Activated CD4-positive, alpha-beta T cell treated with anti-CD3 and anti-CD28 coated beads, Interleukin-2, amount 50 U/mL, for 16 hours (primary cell): Measurements from ENCODE around the gene ANO6.

Experiments
- DNase-seq: peaks from one replicate; pipeline ENCODE4 v3.0.0-alpha.2; 2020

The ANO6 gene

GRCh38 chr12:45281994-45282393, 66.1 kb downstream of the ANO6 start:
- no peak for DNase-seq

- no peak for DNase-seq
Observed at GRCh38 chr12:45282411-45282810, 66.5 kb downstream of the ANO6 start.

DNA sequence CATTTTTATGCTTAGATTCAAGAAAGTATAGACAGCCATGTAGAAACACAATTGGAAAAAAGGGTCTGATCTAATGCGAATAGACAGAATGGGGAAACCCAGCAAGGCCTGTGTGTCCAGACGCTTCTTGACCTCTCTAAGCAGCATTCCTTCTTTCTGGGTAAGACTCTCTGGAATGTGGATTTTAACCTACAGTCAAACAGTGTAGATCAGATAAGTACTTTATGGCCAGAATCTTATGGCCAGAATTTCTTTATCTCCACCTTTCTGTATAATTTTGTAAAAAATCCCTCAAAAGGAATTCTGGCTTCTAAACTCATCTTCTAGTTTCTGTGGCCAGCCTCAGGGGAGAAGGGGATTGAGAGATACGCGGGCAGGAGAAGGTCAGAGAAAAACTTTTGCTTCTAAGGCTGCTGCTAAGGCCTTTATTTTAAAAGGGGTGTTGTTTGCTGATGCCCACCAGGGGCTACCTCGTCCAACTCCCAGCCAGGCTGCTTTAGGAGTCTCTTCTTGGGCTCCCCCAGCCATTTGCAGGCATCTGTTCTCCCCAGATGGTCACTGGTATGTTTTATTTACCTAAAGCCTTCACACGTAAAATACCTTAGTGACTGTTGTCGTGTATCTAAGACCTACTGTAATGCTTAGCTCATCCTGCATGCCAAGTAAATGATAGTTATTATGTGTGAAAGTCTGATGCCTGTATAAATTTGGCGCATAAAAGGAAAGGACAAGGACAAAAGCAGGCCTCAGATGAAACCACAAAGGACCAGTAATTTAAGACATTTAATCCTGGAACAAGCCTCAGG, 68.4 kb downstream of the ANO6 start:
- DNase-seq, result no peak

DNA sequence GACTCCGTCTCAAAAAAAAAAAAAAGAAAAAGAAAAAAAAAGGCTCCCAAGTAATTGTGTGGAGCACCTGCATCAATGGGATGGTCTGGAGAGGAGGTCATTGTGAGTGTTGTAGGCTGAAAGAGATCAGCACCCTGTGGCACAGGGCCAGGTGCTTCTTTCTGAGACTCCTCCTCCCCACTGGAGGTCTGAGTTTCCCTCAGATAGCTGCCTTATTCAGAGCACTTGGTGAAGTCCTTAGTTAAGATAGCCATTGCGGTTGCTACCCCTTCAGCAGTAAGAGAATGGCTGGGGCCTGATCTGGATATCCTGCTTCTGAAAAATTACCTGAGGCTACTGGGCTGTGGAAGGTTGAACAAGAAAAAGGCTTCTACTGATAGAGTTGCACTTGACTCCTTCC, 69.8 kb downstream of the ANO6 start:
- no peak for DNase-seq

DNA sequence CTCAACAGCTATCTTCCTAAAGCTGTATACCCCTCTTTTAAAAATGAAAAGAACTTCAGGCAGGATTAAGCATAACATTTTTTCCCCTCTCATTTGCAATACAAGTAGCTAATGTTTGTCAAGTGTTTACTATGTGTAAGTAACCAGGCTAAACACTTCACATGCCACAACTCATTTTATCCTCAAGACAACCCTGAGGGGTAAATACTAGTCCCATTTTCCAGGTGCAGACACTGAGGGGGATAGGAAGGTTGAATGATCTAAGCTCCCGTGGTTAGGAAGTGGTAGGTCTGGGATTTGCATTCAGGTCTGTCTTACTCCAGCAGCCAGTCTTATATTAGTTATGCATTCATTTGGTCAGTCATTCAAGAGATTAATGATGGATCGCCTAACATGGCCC, 70.7 kb downstream of the ANO6 start:
- DNase-seq, result no peak

DNA sequence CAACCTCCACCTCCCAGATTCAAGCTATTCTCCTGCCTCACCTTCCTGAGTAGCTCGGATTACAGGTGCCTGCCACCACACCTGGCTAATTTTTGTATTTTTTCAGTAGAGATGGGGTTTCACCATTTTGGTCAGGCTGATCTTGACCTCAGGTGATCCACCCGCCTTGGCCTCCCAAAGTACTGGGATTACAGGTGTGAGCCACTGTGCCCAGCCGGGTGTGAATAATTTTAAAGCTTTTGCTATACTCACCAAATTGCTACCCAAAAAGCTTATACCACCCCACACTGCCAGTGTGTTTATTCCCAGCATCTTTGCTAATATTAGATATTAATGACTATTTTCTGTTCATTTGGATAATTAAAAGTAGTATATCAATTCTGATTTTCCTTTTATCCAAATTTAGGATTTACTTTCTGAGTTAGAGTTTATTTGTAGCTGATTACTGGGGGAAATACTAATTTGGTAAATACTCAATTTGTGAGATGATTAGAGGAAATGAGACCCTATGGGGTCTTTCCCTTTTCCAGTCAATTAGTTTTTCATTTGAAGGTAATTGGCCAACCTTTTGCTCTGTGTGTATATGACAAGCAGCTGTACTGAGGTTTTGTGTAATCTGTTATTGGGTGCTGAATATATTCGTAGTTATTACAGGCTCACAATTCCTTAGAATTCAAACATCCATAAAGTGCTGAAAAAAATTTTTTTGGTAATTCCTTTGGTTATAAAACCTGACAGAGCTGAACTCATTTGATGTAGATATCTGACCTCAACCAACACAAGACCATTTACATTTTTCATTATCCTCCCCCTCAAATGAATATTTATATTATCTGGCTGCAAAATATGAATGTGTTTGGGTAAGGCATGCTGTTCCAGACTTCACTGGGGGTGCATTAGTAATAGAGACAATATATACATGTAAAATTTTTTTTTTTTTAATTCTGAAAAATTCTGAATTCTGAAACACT, 73.6 kb downstream of the ANO6 start:
- no peak for DNase-seq

- no peak for DNase-seq
Observed at GRCh38 chr12:45290216-45290605, 74.3 kb downstream of the ANO6 start.

GRCh38 chr12:45291518-45291917, 75.6 kb downstream of the ANO6 start:
- DNase-seq, result no peak

- DNase-seq, result no peak
Observed at GRCh38 chr12:45292486-45293195, 76.7 kb downstream of the ANO6 start.

DNA sequence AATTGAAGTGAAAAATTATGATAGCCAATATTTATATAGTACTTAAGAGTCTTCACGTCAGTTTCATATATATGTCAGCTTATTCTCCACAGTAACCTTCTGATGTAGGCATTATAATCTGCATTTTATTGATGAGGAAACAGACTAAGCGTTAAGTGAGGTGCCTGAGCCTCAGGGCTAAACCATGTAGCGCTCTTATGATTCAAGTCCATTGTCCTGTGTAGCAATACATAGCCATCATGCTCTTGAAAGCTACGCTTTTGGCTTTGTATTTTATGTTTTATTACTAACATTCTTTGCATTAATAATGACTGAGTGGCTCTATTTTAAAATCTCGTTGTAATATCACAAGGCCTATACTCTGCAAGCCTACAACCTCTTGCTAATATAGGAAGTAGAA, 79.0 kb downstream of the ANO6 start:
- no peak for DNase-seq

- no peak for DNase-seq
Observed at GRCh38 chr12:45296046-45296586, 80.2 kb downstream of the ANO6 start.

- DNase-seq, result no peak
Observed at GRCh38 chr12:45298047-45298446, 82.2 kb downstream of the ANO6 start.

DNA sequence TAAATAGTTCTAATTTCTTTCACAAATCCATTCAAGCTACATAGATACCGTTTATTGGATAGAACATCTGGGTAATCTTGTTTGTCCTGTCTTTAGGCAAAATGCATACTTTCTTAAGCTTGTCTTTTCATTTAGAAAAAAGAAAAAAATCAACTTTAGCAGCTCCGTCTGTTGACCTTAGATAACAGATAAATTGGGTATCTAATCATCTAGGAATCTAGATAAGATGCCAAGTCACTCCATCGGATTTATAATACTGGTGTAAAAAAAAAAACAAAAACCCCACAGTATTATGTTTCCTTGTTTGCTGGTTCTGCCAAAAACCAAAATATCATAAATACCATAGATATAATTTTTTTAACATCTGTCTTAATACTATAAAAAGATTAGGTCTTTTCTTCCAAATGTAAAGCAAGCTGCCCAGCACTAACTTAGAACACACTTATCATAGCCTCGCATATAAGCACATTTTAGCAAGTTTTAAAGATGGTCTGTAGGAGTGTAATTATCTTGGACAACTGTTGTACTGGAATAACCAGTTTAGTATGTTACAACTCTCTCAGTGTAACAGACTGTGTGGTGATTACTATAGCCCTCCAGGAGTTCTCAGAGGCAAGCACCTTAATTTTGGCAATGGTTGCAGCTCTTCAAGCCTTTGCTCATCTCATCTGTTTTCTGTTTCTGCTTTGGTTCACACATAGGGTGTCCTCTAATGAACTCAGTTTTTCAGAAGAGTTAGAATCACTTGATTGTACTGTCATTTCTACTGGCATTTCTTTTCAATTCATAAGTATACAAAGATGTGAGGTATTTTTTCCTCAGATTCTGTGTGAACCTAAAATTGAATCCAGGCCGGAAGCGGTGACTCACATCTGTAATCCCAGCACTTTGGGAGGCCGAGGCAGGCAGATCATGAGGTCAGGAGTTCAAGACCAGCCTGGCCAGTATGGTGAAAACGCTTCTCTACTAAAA, 83.1 kb downstream of the ANO6 start:
- no peak for DNase-seq

- no peak for DNase-seq
Observed at GRCh38 chr12:45302621-45303369, 86.9 kb downstream of the ANO6 start.

DNA sequence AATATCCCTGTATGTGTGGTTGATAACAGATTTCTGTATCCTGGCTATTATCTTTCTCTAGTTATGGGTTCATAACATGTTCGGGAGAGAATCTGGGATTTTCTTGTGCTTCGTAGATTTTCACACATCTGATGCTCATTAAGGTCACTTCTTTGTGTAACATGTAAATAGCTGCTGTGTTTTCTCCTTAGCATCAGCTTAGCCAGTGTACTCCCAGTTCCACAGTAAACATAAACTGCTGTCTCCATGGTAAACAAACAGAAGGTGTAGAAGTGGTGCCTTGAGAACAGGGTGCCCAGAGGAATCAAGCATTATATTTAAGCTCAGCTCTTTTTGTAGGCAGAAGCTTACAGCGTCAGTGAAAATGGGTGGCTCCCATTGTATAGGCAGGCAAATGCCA, 88.0 kb downstream of the ANO6 start:
- DNase-seq, result no peak

DNA sequence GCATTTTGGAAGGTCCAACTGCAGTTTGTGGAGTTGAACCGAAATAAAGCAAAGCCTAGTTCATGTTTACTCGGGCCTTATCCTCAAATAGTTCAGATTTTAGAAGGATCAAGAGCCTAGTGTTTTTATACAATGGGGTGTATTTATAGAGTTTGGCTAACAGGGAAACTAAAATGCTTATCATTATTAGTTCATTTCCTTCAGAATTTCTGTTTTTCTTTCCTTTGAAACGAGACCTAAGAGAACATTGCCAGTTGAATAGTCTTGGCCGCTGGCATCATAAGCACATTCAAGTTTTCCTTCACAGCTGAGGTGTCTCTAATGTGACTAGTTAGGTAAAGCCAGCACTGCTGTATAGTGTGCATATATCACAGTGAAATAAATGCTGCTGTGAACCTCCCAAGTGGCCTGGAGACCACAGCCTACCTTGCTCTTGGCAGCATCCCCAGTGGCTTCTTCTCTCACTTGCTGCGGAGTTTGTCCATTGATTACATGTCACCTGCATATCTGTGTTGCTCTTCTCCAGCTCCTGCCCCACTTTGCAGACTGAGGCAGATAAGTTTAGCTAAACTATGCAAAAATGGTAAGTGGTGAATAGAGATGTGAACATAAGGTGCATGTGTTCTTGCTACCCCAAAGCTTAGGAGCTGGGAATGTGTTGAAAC, 88.8 kb downstream of the ANO6 start:
- DNase-seq, result no peak

- DNase-seq, result no peak
Observed at GRCh38 chr12:45305907-45306306, 90.0 kb downstream of the ANO6 start.

GRCh38 chr12:45309836-45310626, 94.1 kb downstream of the ANO6 start:
- DNase-seq, result no peak

DNA sequence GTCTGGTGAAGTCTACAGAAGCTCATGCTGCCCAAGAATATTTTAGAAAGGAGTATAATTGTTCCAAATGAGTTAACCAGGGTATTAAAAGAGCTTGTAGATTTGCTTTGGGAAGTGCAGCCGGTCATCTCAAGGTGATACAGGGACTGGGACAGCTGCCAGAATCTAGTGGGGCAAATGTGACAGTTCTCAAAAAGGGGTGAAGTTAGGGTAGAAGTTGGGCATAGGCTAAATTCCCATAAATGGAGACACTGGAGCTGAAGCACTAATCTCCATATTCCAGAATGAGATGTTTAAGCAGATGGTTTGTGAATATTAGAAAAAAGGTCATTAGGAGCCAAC, 94.7 kb downstream of the ANO6 start:
- DNase-seq, result no peak

- DNase-seq, result no peak
Observed at GRCh38 chr12:45312012-45312411, 96.1 kb downstream of the ANO6 start.
